ENCODE results near the gene GORAB. TPM values are rescaled to one million over a fixed set of nuclear protein-coding genes. Genes with fewer than 3 reads are reported as not detected.

GORAB gene
- polyA plus RNA-seq, 3 donors from 2014 or later: 1.3 to 3.6 (median 2.6) TPM

DNA sequence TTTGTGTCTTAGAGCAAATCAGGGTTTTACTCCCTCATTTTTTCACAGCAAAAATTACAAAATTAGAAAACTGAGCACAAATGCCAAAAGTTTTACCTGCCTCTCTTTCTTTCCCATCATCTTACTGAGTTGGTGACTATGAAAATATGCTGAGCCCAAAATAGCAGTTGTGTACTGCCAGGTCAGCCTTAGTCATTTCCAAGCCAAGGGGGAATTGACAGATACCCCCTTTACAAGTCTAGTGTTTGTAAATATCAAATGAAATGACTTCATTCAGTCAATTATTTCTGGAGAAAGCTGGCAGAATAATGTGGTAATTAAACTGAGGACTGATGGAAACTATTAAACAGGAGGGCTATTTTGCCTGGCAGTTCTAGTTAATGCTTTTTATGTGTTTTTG, 11.4 kb upstream of the GORAB start:
- Mint-ChIP-seq H3K9me3 (peaks cover 0 to 3% (median 0%) of the 10 kb centered on the region in 6 donors), H3K27me3 (ENCODE audit: low read depth in 3 of 3) (peaks cover 6 to 18% (median 7%) of the 10 kb centered on the region in 3 donors), H3K36me3 (no peaks in the 10 kb centered on the region)

DNA sequence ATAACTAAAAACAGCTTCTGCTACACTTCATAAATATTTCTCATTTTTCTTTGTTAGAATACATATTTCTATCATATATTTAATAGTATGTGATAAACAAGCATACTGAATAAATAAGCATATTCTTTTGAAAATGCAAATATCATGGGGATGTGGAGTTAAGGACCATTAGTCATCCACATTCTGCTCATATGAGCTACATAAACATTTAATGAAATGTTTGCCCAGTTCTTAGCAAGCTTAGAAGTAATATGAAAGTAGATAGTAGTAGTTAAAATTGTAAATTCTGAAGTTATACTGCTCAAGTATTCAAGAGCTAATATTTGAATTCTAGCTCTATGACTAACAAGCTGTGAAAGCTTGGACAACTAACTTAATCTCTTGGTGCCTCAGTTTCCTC, 10.1 kb upstream of the GORAB start:
- Mint-ChIP-seq H3K9me3 (peaks cover 0 to 3% (median 0%) of the 10 kb centered on the region in 6 donors), H3K27me3 (ENCODE audit: low read depth in 3 of 3) (peaks cover 6 to 15% (median 10%) of the 10 kb centered on the region in 3 donors), H3K27ac (no peak overlapping the region), H3K4me1 (no peaks in the 10 kb centered on the region), H3K4me3 (no peak overlapping the region), H3K36me3 (no peaks in the 10 kb centered on the region)
- DNase-seq: no peak

More for the DNA sequence above, 11.4 kb upstream of the GORAB start:
- no peak overlapping the region for H3K4me3 Mint-ChIP-seq
- H3K27ac Mint-ChIP-seq: no peak overlapping the region
- DNase-seq: no peak
- H3K4me1 Mint-ChIP-seq: no peaks in the 10 kb centered on the region

DNA sequence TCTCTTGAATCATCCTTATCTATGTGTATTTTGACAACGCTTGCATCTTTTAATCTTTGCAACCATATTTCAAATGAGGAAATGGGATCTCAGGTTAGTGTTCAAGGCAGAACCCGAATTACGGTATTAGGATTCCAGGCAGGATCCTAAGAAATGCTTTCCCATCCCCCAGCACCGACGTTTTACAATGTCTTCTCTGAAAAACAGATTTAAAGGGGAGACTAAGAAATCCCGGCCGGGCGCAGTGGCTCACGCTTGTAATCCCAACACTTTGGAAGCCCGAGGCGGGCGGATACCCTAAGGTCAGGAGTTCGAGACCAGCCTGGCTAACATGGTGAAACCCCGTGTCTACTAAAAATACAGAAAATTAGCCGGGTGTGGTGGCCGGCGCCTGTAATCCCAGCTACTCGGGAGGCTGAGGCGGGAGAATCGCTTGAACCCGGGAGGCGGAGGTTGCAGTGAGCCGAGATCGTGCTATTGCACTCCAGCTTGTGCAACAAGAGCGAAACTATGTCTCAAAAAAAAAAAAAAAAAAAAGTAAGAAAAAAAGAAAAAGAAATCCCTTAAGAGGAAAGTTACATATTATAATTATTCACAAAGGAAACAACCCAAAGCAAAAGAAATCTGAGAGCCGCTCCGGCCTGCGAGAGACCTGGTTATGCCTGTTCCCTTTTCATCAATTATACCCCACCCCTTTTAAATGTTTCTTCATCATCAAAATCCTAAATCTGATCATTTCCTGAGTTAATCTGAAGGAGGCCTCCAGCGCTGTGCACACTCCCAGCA, 801 bp upstream of the GORAB start:
- no peaks in the 10 kb centered on the region for H3K27me3 Mint-ChIP-seq (ENCODE audit: low read depth in 3 of 3)
- no peaks in the 10 kb centered on the region for H3K36me3 Mint-ChIP-seq
- DNase-seq: no peak
- no peak overlapping the region for H3K4me3 Mint-ChIP-seq
- peaks cover 0 to 4% of the 10 kb centered on the region in 2 donors for H3K4me1 Mint-ChIP-seq
- peak overlapping the region in 2 of 6 donors; percentile 46 to 58 for H3K27ac Mint-ChIP-seq
- no peaks in the 10 kb centered on the region for H3K9me3 Mint-ChIP-seq

GRCh38 chr1:170533298-170533697, 1.3 kb downstream of the GORAB start:
- DNase-seq: no peak
- no peaks in the 10 kb centered on the region for H3K9me3 Mint-ChIP-seq
- H3K4me3 Mint-ChIP-seq: no peak overlapping the region
- peaks cover 1 to 4% of the 10 kb centered on the region in 2 donors for H3K4me1 Mint-ChIP-seq
- no peaks in the 10 kb centered on the region for H3K27me3 Mint-ChIP-seq (ENCODE audit: low read depth in 3 of 3)
- H3K27ac Mint-ChIP-seq: no peak overlapping the region
- H3K36me3 Mint-ChIP-seq: no peaks in the 10 kb centered on the region

- no peaks in the 10 kb centered on the region for H3K9me3 Mint-ChIP-seq
- no peak overlapping the region for H3K27ac Mint-ChIP-seq
- no peaks in the 10 kb centered on the region for H3K27me3 Mint-ChIP-seq (ENCODE audit: low read depth in 3 of 3)
- H3K36me3 Mint-ChIP-seq: peaks cover 9 to 13% (median 12%) of the 10 kb centered on the region in 3 donors
- no peak for DNase-seq
- H3K4me3 Mint-ChIP-seq: no peak overlapping the region
- H3K4me1 Mint-ChIP-seq: peaks cover 4 to 7% of the 10 kb centered on the region in 2 donors
Observed at GRCh38 chr1:170534626-170535147, 2.7 kb downstream of the GORAB start.

DNA sequence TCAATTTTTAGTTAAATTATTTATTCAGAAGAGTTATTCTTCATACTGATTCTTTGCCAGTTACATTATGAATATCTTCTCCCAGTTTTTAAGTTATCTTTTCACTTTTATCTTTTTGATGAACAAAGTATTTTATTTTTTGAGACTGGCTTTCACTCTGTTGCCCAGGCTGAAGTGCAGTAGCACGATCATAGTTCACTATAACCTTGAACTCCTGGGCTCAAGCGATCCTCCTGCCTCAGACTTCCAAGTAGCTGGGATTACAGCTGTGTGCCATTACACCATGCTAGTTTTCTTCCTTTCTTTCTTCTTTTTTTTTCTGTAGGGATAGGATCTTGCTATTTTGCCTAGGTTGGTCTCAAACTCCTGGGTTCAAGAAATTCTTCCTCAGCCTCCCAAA, 3.5 kb downstream of the GORAB start:
- peak overlapping the region in 1 of 6 donors; percentile 40 for H3K27ac Mint-ChIP-seq
- no peak overlapping the region for H3K4me3 Mint-ChIP-seq
- no peak for DNase-seq
- H3K36me3 Mint-ChIP-seq: peaks cover 17 to 20% (median 19%) of the 10 kb centered on the region in 3 donors
- H3K27me3 Mint-ChIP-seq (ENCODE audit: low read depth in 3 of 3): no peaks in the 10 kb centered on the region
- peaks cover 4 to 10% of the 10 kb centered on the region in 2 donors for H3K4me1 Mint-ChIP-seq
- H3K9me3 Mint-ChIP-seq: no peaks in the 10 kb centered on the region

GRCh38 chr1:170536924-170537551, 5.1 kb downstream of the GORAB start:
- H3K4me3 Mint-ChIP-seq: no peak overlapping the region
- peak overlapping the region in 1 of 6 donors; percentile 16 for H3K27ac Mint-ChIP-seq
- no peaks in the 10 kb centered on the region for H3K27me3 Mint-ChIP-seq (ENCODE audit: low read depth in 3 of 3)
- DNase-seq: no peak
- H3K36me3 Mint-ChIP-seq: peaks cover 28 to 33% (median 29%) of the 10 kb centered on the region in 3 donors
- H3K9me3 Mint-ChIP-seq: no peaks in the 10 kb centered on the region
- H3K4me1 Mint-ChIP-seq: peaks cover 0 to 12% of the 10 kb centered on the region in 2 donors

- Mint-ChIP-seq H3K27ac (no peak overlapping the region), H3K36me3 (peaks cover 33 to 40% (median 34%) of the 10 kb centered on the region in 3 donors), H3K4me3 (no peak overlapping the region), H3K27me3 (ENCODE audit: low read depth in 3 of 3) (peaks cover 0 to 1% (median 0%) of the 10 kb centered on the region in 3 donors), H3K4me1 (peaks cover 0 to 12% of the 10 kb centered on the region in 2 donors), H3K9me3 (no peaks in the 10 kb centered on the region)
- DNase-seq: no peak
Observed at GRCh38 chr1:170537798-170538503, 6.0 kb downstream of the GORAB start.

DNA sequence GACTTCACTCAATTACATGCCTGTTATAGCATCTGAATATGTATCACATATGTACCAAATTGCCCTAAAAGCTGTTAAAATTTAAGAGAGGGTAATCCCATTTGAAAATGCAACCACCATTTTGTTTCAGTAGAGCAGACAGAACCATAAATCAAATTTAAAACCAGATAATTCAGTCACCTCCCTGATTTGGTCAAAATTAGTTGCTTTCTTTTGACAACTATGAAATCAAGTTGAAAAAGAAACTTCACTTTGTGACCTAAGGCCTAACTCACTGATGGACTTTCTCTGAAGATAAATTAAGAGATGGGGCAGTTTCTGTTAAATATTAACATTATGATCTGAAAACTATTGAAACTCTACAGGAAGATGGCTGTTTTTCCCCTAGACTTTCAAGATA, 6.7 kb downstream of the GORAB start:
- H3K4me3 Mint-ChIP-seq: no peak overlapping the region
- H3K4me1 Mint-ChIP-seq: peaks cover 0 to 12% of the 10 kb centered on the region in 2 donors
- no peaks in the 10 kb centered on the region for H3K9me3 Mint-ChIP-seq
- DNase-seq: no peak
- peaks cover 0 to 2% (median 0%) of the 10 kb centered on the region in 3 donors for H3K27me3 Mint-ChIP-seq (ENCODE audit: low read depth in 3 of 3)
- H3K36me3 Mint-ChIP-seq: peaks cover 38 to 46% (median 40%) of the 10 kb centered on the region in 3 donors
- H3K27ac Mint-ChIP-seq: no peak overlapping the region

DNA sequence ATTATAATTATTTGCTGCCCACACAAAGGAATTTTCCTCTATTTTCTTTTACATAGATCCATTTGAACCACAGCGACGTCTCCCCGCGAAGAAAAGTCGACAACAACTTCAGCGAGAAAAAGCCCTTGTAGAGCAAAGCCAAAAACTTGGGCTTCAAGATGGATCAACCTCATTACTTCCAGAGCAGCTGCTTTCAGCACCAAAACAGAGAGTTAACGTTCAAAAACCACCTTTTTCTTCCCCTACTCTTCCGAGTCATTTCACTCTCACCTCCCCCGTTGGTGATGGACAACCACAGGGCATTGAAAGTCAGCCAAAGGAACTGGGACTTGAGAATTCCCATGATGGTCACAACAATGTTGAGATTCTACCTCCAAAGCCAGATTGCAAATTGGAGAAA, 7.2 kb downstream of the GORAB start:
- H3K27ac Mint-ChIP-seq: no peak overlapping the region
- H3K9me3 Mint-ChIP-seq: no peaks in the 10 kb centered on the region
- no peak for DNase-seq
- peaks cover 0 to 2% (median 0%) of the 10 kb centered on the region in 3 donors for H3K27me3 Mint-ChIP-seq (ENCODE audit: low read depth in 3 of 3)
- H3K4me1 Mint-ChIP-seq: peaks cover 0 to 12% of the 10 kb centered on the region in 2 donors
- no peak overlapping the region for H3K4me3 Mint-ChIP-seq
- H3K36me3 Mint-ChIP-seq: peaks cover 41 to 51% (median 45%) of the 10 kb centered on the region in 3 donors

DNA sequence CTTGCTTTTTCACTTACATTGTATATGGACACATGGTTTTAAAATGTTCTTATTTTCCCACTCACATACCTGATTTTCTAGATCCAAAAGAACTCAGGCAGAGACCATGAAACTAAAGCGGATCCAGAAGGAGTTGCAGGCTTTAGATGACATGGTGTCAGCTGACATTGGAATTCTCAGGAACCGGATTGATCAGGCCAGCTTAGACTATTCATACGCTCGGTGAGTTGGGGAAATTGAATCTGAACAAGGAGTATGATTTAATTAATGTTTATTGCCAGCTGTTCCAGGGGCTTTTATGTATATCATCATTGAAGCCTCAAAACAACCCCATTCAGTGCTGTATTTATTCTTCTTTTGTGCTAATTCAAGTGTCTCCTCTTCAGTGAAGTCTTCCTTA, 12.7 kb downstream of the GORAB start:
- no peak overlapping the region for H3K27ac Mint-ChIP-seq
- H3K9me3 Mint-ChIP-seq: peaks cover 0 to 2% (median 0%) of the 10 kb centered on the region in 6 donors
- peaks cover 0 to 5% of the 10 kb centered on the region in 2 donors for H3K4me1 Mint-ChIP-seq
- no peak for DNase-seq
- H3K4me3 Mint-ChIP-seq: no peak overlapping the region
- H3K27me3 Mint-ChIP-seq (ENCODE audit: low read depth in 3 of 3): peaks cover 0 to 2% (median 0%) of the 10 kb centered on the region in 3 donors
- peaks cover 59 to 75% (median 75%) of the 10 kb centered on the region in 3 donors for H3K36me3 Mint-ChIP-seq

GRCh38 chr1:170545476-170545875, 13.5 kb downstream of the GORAB start:
- Mint-ChIP-seq H3K27me3 (ENCODE audit: low read depth in 3 of 3) (peaks cover 0 to 2% (median 0%) of the 10 kb centered on the region in 3 donors), H3K4me1 (peaks cover 0 to 2% of the 10 kb centered on the region in 2 donors), H3K27ac (no peak overlapping the region), H3K36me3 (peaks cover 51 to 72% (median 70%) of the 10 kb centered on the region in 3 donors), H3K9me3 (peaks cover 0 to 2% (median 0%) of the 10 kb centered on the region in 6 donors), H3K4me3 (no peak overlapping the region)
- DNase-seq: no peak

- H3K4me3 Mint-ChIP-seq: no peak overlapping the region
- H3K27ac Mint-ChIP-seq: no peak overlapping the region
- peaks cover 49 to 72% (median 66%) of the 10 kb centered on the region in 3 donors for H3K36me3 Mint-ChIP-seq
- H3K9me3 Mint-ChIP-seq: peaks cover 0 to 2% (median 0%) of the 10 kb centered on the region in 6 donors
- no peak for DNase-seq
- H3K4me1 Mint-ChIP-seq: no peaks in the 10 kb centered on the region
- H3K27me3 Mint-ChIP-seq (ENCODE audit: low read depth in 3 of 3): peaks cover 0 to 2% (median 0%) of the 10 kb centered on the region in 3 donors
Observed at GRCh38 chr1:170547255-170547654, 15.3 kb downstream of the GORAB start.
